H1 (cell line): Measurements from ENCODE around the gene STARD3. TPM values are rescaled to one million over a fixed set of nuclear protein-coding genes. Genes with fewer than 3 reads are reported as not detected.

Experiments
- CTCF ChIA-PET: fragments of 300-600 bp; sonication (Branson Sonifier 250); formaldehyde crosslinking; loops from one replicate; lab custom pipeline; 2021; ENCODE audit not compliant: partially characterized antibody; lab: Charles Lee
- POLR2A ChIA-PET: fragments of 300-600 bp; sonication (Branson Sonifier 250); formaldehyde crosslinking; loops from one replicate; lab custom pipeline; 2021; ENCODE audit warnings: inconsistent platforms; ENCODE audit not compliant: partially characterized antibody; lab: Charles Lee
- DNase-seq, 2 experiments: peaks; one replicate each; pipeline versions ENCODE4 v3.0.0 to v3.0.0-alpha.2; 2010 to 2022; ENCODE audit warnings: low spot score in 2 of 2, low read depth in 1 of 2, mixed read lengths in 1 of 2
- FAIRE-seq: peaks from 2 replicates; lab custom pipeline; 2011; peaks lifted over from hg19 to GRCh38; lab: Jason Lieb, UNC
- H2AFZ ChIP-seq: 2 replicates; pipeline ENCODE4 v1.8.1; 2012; ENCODE audit warnings: low read length, inconsistent platforms
- H2AK5ac ChIP-seq: 2 replicates; pipeline ENCODE4 v1.6.1; 2013; ENCODE audit warnings: low read depth, low read length
- H2BK120ac ChIP-seq: replicated peaks from 2 replicates; pipeline ENCODE3; 2013; ENCODE audit warnings: low read depth, low read length, inconsistent platforms
- H2BK12ac ChIP-seq: 2 replicates; pipeline ENCODE4 v1.6.1; 2013; ENCODE audit warnings: low read depth, low read length
- H2BK15ac ChIP-seq: 2 replicates; pipeline ENCODE4 v1.6.1; 2013; ENCODE audit warnings: low read length
- H2BK20ac ChIP-seq: 2 replicates; pipeline ENCODE4 v1.6.1; 2013; ENCODE audit warnings: low read length
- H2BK5ac ChIP-seq: 2 replicates; pipeline ENCODE4 v1.6.1; 2013; ENCODE audit warnings: low read depth, low read length
- H3K14ac ChIP-seq: 2 replicates; pipeline ENCODE4 v1.6.1; 2013; ENCODE audit warnings: inconsistent platforms; ENCODE audit not compliant: insufficient read length
- H3K18ac ChIP-seq: 2 replicates; pipeline ENCODE4 v1.6.1; 2013; ENCODE audit warnings: low read length; ENCODE audit errors: extremely low read depth
- H3K23ac ChIP-seq: 2 replicates; pipeline ENCODE4 v1.6.1; 2013; ENCODE audit warnings: inconsistent platforms; ENCODE audit not compliant: insufficient read length
- H3K23me2 ChIP-seq: 2 replicates; pipeline ENCODE4 v1.6.1; 2013; ENCODE audit warnings: low read depth, low read length
- H3K27ac ChIP-seq: 2 replicates; pipeline ENCODE4 v1.6.1; 2011; ENCODE audit warnings: low read depth, low read length, inconsistent platforms
- H3K27me3 ChIP-seq, 4 experiments: replicated peaks in 1 of 4; 1 replicate in 1 of 4; 2 replicates in 3 of 4; pipeline versions ENCODE4 v1.6.1 to v1.8.1; 2011 to 2013; ENCODE audit warnings: low read length in 3 of 4, mild to moderate bottlenecking in 3 of 4, inconsistent platforms in 2 of 4, mixed read lengths in 2 of 4, moderate library complexity in 1 of 4; ENCODE audit not compliant: control insufficient read depth in 3 of 4, insufficient read depth in 3 of 4; ENCODE audit errors: extremely low read depth in 1 of 4
- H3K36me3 ChIP-seq, 4 experiments: 2 replicates each; pipeline versions ENCODE4 v1.6.1 to v1.8.1; 2011 to 2013; ENCODE audit warnings: mild to moderate bottlenecking in 4 of 4, low read length in 3 of 4, moderate library complexity in 2 of 4, control low read depth in 1 of 4, inconsistent platforms in 1 of 4; ENCODE audit not compliant: insufficient read depth in 4 of 4, control insufficient read depth in 2 of 4
- H3K4ac ChIP-seq: replicated peaks from 2 replicates; pipeline ENCODE3; 2013; ENCODE audit warnings: low read length, low read depth, mixed read lengths, inconsistent platforms; ENCODE audit not compliant: insufficient read length
- H3K4me1 ChIP-seq, 4 experiments: replicated peaks in 1 of 4; 1 replicate in 1 of 4; 2 replicates in 3 of 4; pipeline versions ENCODE4 v1.6.1 to v1.8.1; 2011 to 2013; ENCODE audit warnings: low read length in 3 of 4, inconsistent platforms in 2 of 4, mixed read lengths in 1 of 4; ENCODE audit not compliant: insufficient read depth in 4 of 4, control insufficient read depth in 3 of 4
- H3K4me2 ChIP-seq, 2 experiments: 2 replicates each; pipeline versions ENCODE4 v1.6.1 to v1.8.1; 2011 to 2013; ENCODE audit warnings: low read depth in 2 of 2, low read length in 2 of 2, control low read depth in 1 of 2, inconsistent platforms in 1 of 2, mild to moderate bottlenecking in 1 of 2; ENCODE audit not compliant: insufficient read depth in 1 of 2
- H3K4me3 ChIP-seq, 4 experiments: fragments of 200-600, 300-600 bp in 1 of 4; sonication (generic), shearing (Covaris generic), sonication (Bioruptor Twin) in 1 of 4; 2 replicates each; pipeline versions ENCODE4 v1.5.1 to v1.8.1; 2011 to 2016; ENCODE audit warnings: low read length in 4 of 4, low read depth in 3 of 4, control low read depth in 2 of 4, inconsistent platforms in 2 of 4, mild to moderate bottlenecking in 2 of 4, mixed read lengths in 1 of 4, moderate library complexity in 1 of 4; ENCODE audit not compliant: insufficient read depth in 2 of 4; ENCODE audit errors: extremely low read depth in 1 of 4
- H3K56ac ChIP-seq: replicated peaks from 2 replicates; pipeline ENCODE3; 2013; ENCODE audit warnings: low read depth, mild to moderate bottlenecking, mixed read lengths, low read length, inconsistent platforms; ENCODE audit not compliant: insufficient read length
- H3K79me1 ChIP-seq: 2 replicates; pipeline ENCODE4 v1.6.1; 2013; ENCODE audit warnings: low read depth, low read length, control low read depth
- H3K79me2 ChIP-seq, 2 experiments: 2 replicates each; pipeline versions ENCODE4 v1.6.1 to v1.8.1; 2012 to 2013; ENCODE audit warnings: low read length in 2 of 2, mild to moderate bottlenecking in 2 of 2, inconsistent platforms in 1 of 2; ENCODE audit not compliant: insufficient read depth in 2 of 2, control insufficient read depth in 1 of 2
- H3K9ac ChIP-seq, 4 experiments: replicated peaks in 1 of 4; 1 replicate in 1 of 4; 2 replicates in 3 of 4; pipeline versions ENCODE4 v1.6.1 to v1.8.1; 2011 to 2013; ENCODE audit warnings: low read depth in 3 of 4, low read length in 3 of 4, control low read depth in 2 of 4, mild to moderate bottlenecking in 2 of 4, moderate library complexity in 2 of 4, inconsistent platforms in 1 of 4; ENCODE audit errors: extremely low read depth in 1 of 4
- H3K9me3 ChIP-seq, 2 experiments: 2 replicates each; pipeline versions ENCODE4 v1.6.1 to v1.8.1; 2012 to 2013; ENCODE audit warnings: mild to moderate bottlenecking in 2 of 2, moderate library complexity in 2 of 2, control low read depth in 1 of 2, inconsistent platforms in 1 of 2, low read depth in 1 of 2, low read length in 1 of 2, mixed read lengths in 1 of 2; ENCODE audit not compliant: insufficient read depth in 2 of 2
- H4K20me1 ChIP-seq, 2 experiments: replicated peaks in 1 of 2; 2 replicates each; pipeline versions ENCODE3 to v1.8.1; 2011 to 2013; ENCODE audit warnings: inconsistent platforms in 2 of 2, low read length in 2 of 2, mild to moderate bottlenecking in 1 of 2; ENCODE audit not compliant: insufficient read depth in 2 of 2, control insufficient read depth in 1 of 2
- H4K5ac ChIP-seq: 2 replicates; pipeline ENCODE4 v1.6.1; 2013; ENCODE audit warnings: low read length, low read depth, mixed read lengths, inconsistent platforms; ENCODE audit not compliant: insufficient read length
- H4K8ac ChIP-seq: 2 replicates; pipeline ENCODE4 v1.8.0; 2013; ENCODE audit warnings: mild to moderate bottlenecking, moderate library complexity, low read length, inconsistent platforms; ENCODE audit not compliant: insufficient read depth; ENCODE audit errors: extremely low read depth
- H4K91ac ChIP-seq: replicated peaks from 2 replicates; pipeline ENCODE3; 2013; ENCODE audit warnings: low read length, mixed read lengths, inconsistent platforms; ENCODE audit not compliant: insufficient read length
- CBX5 ChIP-seq: fragments of 300-800, 300-1000 bp; sonication (generic); IDR thresholded peaks from 2 replicates; pipeline ENCODE4 v1.7.1; 2016; ENCODE audit warnings: antibody characterized with exemption, low read length, low read depth
- CBX8 ChIP-seq: fragments of 300-800, 300-1000 bp; sonication (generic); IDR thresholded peaks from 2 replicates; pipeline ENCODE4 v1.7.1; 2016; ENCODE audit warnings: low read depth, low read length, borderline replicate concordance
- CEBPB ChIP-seq: IDR thresholded peaks from 2 replicates; pipeline ENCODE4 v1.6.1; 2012; ENCODE audit warnings: low read depth, low read length
- CTBP2 ChIP-seq: IDR thresholded peaks from 2 replicates; pipeline ENCODE4 v1.7.0; 2011; ENCODE audit warnings: borderline replicate concordance, mild to moderate bottlenecking, moderate library complexity, mixed read lengths, low read length; ENCODE audit not compliant: insufficient read depth, insufficient read length
- JUND ChIP-seq: IDR thresholded peaks from 2 replicates; pipeline ENCODE4 v1.6.1; 2011; ENCODE audit warnings: mild to moderate bottlenecking, improper control_type of control experiment, low read length
- KDM4A ChIP-seq: IDR thresholded peaks from one replicate; pipeline ENCODE4 v1.7.1; 2012; ENCODE audit warnings: low read depth, mild to moderate bottlenecking, moderate library complexity, low read length, inconsistent platforms; ENCODE audit not compliant: severe bottlenecking
- RXRA ChIP-seq: IDR thresholded peaks from 2 replicates; pipeline ENCODE4 v1.6.1; 2011; ENCODE audit warnings: low read depth, mild to moderate bottlenecking, low read length, moderate library complexity; ENCODE audit not compliant: insufficient read depth
- SAP30 ChIP-seq: fragments of 300-600 bp; sonication (generic); IDR thresholded peaks from 2 replicates; pipeline ENCODE4 v1.7.1; 2012; ENCODE audit warnings: low read length, moderate library complexity, mild to moderate bottlenecking, inconsistent platforms; ENCODE audit not compliant: insufficient read depth, insufficient replicate concordance
- SIRT6 ChIP-seq: IDR thresholded peaks from one replicate; pipeline ENCODE4 v1.7.1; 2012; ENCODE audit warnings: low read length, inconsistent platforms
- SIX5 ChIP-seq: IDR thresholded peaks from 2 replicates; pipeline ENCODE4 v1.6.1; 2011; ENCODE audit warnings: mild to moderate bottlenecking, low read depth, low read length
- SP1 ChIP-seq: IDR thresholded peaks from 2 replicates; pipeline ENCODE4 v1.6.1; 2011; ENCODE audit warnings: low read depth, low read length
- TAF7 ChIP-seq: optimal IDR thresholded peaks from 2 replicates; pipeline ENCODE3; 2011; ENCODE audit warnings: low read depth, mild to moderate bottlenecking, inconsistent platforms, low read length, moderate library complexity, borderline replicate concordance
- WGBS, 2 experiments: shearing (Covaris generic) in 1 of 2; methylation state at CpG; one replicate each; pipeline versions ENCODE4 v1.1.6 to v1.1.7; 2013 to 2015; ENCODE audit warnings: low lambda C conversion rate in 2 of 2, mixed read lengths in 2 of 2, inconsistent platforms in 1 of 2, low coverage in 1 of 2, missing lambda C conversion rate in 1 of 2; ENCODE audit not compliant: insufficient replicate concordance in 2 of 2, insufficient coverage in 1 of 2, insufficient read length in 1 of 2; ENCODE audit errors: extremely low coverage in 1 of 2, missing lambda C conversion rate in 1 of 2; 5-methylcytosine and 5-hydroxymethylcytosine counted together
- polyA plus RNA-seq, 7 experiments: library from polyadenylated mRNA; depleted of rRNA in 3 of 7; stranded (reverse) in 5 of 7; unstranded in 2 of 7; fragments of >200 nt in 5 of 7; fragments of 200-250 nt in 2 of 7; gene quantifications; 1 replicate in 5 of 7; 2 replicates in 1 of 7; 4 replicates in 1 of 7; pipeline versions ENCODE4 v1.2.1 to v1.2.3, GENCODE V29; 2011 to 2013; ENCODE audit warnings: missing spikeins in 2 of 7, mixed read lengths in 2 of 7
- total RNA-seq: library from RNA; stranded (reverse); fragmentation: NEBNext Ultra II Directional; extraction: Animal tissue kit (Norgen Biotek cat#: 25700); gene quantifications from 2 replicates; pipeline ENCODE4 v1.2.1, GENCODE V29; 2021
- TF ChIP-seq, protein P1 (sequence below): IDR thresholded peaks from 2 replicates; pipeline ENCODE4 v1.6.1; 2011; ENCODE audit warnings: low read length, improper control_type of control experiment

STARD3 gene
- total and polyA plus RNA-seq, 2 of the 8 experiments (the other 6 are each of a cell fraction or from before 2014, with no cell fraction given), result 47.6 to 80.3 TPM

DNA sequence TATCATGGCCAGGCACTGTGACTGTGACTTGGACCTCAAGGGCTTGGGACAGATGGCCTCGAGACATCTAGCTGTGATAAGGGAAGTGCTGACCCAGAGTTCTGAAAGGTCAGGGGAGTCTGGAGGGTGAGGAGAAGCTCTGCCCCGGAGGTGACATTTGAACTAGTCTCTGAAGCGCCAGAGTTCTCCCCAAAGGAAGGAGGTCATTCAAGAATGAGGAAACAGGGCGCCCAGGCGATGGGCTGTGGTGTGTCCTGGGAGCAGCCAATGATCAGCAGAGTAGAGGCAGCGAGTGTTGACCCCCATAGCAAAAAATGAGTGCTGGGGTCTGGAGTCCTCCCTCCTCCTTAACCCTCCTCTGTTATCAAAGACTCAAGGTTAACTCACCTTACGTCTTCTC is 4.9 kb downstream of the STARD3 start:
- CTCF ChIA-PET, result interaction anchor here (0.6 to 49.2 kb wide), 5 partner anchors 10 to 134 kb away, joined by 3 to 1885 read pairs (median 133); partner anchors contain the start of genes ERBB2, PGAP3, PNMT and PPP1R1B
- WGBS, 2 experiments, result 83% methylated on average over 7 of the region's 7 CpGs; no CpG with 5 or more reads in 1 of the 2 experiments
- TF ChIP-seq CBX8 (no peak), KDM4A (no peak), SP1 (no peak), CEBPB (no peak), CTBP2 (no peak), SAP30 (no peak), CBX5 (no peak), RXRA (no peak), JUND (no peak), SIX5 (no peak), TAF7 (no peak), SIRT6 (no peak)
- TF ChIP-seq, protein P1, sequence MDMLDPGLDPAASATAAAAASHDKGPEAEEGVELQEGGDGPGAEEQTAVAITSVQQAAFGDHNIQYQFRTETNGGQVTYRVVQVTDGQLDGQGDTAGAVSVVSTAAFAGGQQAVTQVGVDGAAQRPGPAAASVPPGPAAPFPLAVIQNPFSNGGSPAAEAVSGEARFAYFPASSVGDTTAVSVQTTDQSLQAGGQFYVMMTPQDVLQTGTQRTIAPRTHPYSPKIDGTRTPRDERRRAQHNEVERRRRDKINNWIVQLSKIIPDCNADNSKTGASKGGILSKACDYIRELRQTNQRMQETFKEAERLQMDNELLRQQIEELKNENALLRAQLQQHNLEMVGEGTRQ, result no peak

More for the DNA sequence above, 4.9 kb downstream of the STARD3 start:
- H2BK20ac ChIP-seq, result no peak overlapping the region
- H4K91ac ChIP-seq, result no peak overlapping the region
- H3K23me2 ChIP-seq, result peaks cover 8% of the 10 kb centered on the region
- no peak overlapping the region for H3K27ac ChIP-seq
- H3K4me1 ChIP-seq, result peaks cover 7 to 21% (median 15%) of the 10 kb centered on the region in 4 experiments
- peaks cover 3 to 29% of the 10 kb centered on the region in 2 experiments for H4K20me1 ChIP-seq
- DNase-seq (no peak), FAIRE-seq (no peak)
- H3K18ac ChIP-seq, result no peak overlapping the region
- H3K79me2 ChIP-seq, result peaks cover 8 to 74% of the 10 kb centered on the region in 2 experiments
- H2AFZ ChIP-seq, result no peak overlapping the region
- no peak overlapping the region for H3K4me2 ChIP-seq
- H3K4ac ChIP-seq, result no peak overlapping the region
- no peak overlapping the region for H3K14ac ChIP-seq
- POLR2A ChIA-PET, result interaction anchor here (0.7 to 7.7 kb wide), 6 partner anchors 9 to 55 kb away, joined by 3 to 39 read pairs (median 3); no protein-coding TSS in a partner anchor
- H2AK5ac ChIP-seq, result no peak overlapping the region
- 0 out of 7 replicates have a peak, but pooled peaks cover 0 to 3% (median 0%) of the 10 kb centered on the region in 4 experiments for H3K27me3 ChIP-seq
- H3K9me3 ChIP-seq, result no peaks in the 10 kb centered on the region
- no peak overlapping the region for H2BK5ac ChIP-seq
- H2BK120ac ChIP-seq, result no peak overlapping the region
- no peak overlapping the region for H4K8ac ChIP-seq
- H2BK12ac ChIP-seq, result no peak overlapping the region
- H3K79me1 ChIP-seq, result peaks cover 43% of the 10 kb centered on the region
- H3K4me3 ChIP-seq, result no peak overlapping the region
- no peak overlapping the region for H3K56ac ChIP-seq
- no peak overlapping the region for H4K5ac ChIP-seq
- no peak overlapping the region for H3K23ac ChIP-seq
- no peak overlapping the region for H3K9ac ChIP-seq
- no peaks in the 10 kb centered on the region for H3K36me3 ChIP-seq
- 0 out of 2 replicates have a peak overlapping the region, but pooled peaks have one; percentile 61 for H2BK15ac ChIP-seq
